Choroid plexus epithelial cell (primary cell): ENCODE data around the gene DIPK1B.
A peak's percentile ranks its signal among the peaks of the same experiment; 100 is the strongest.
"Not testable (repeated sequence)": the region's sequence is repeated elsewhere in the genome, so short reads cannot be mapped to it uniquely, and the experiment has no call there.

Source experiments
- DNase-seq: peaks from one replicate; pipeline ENCODE4 v3.0.0-alpha.2; 2010; ENCODE audit warnings: low read depth
- H3K4me3 ChIP-seq: 2 replicates; pipeline ENCODE4 v1.5.1; 2011; ENCODE audit warnings: low read depth, mild to moderate bottlenecking, control low read depth, low read length, moderate library complexity
- CTCF ChIP-seq: conservative IDR thresholded peaks from 2 replicates; pipeline ENCODE4 v1.5.1; 2011; ENCODE audit warnings: low read depth, mild to moderate bottlenecking, control low read depth, inconsistent platforms, low read length, moderate library complexity

The DIPK1B gene

GRCh38 chr9:136759436-136760325 is 47.3 kb downstream of the DIPK1B start:
- TF ChIP-seq CTCF = no peak
- no peak overlapping the region for H3K4me3 ChIP-seq
- no peak for DNase-seq

DNA sequence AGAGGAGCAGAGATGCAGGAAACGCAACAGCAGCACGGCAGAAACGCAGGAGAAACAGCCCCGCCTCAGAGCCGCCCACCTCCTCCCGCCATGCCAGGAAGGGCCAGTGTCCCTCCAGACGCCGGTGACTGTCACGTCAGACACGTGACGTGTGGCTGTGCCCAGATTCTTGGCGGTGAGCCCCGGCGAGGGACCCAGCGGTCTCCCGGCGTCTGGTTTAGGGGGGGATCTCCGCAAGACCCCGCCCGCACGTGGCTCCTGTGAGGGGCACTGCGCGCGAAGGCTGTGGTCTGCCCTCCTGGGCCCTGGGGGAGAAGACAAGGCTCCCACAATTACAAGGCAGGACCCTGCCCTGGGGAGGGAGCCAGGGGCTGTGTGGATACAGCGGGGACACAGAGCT is 48.1 kb downstream of the DIPK1B start:
- H3K4me3 ChIP-seq = no peak overlapping the region
- DNase-seq = no peak
- TF ChIP-seq CTCF = no peak

GRCh38 chr9:136760834-136761544 is 48.6 kb downstream of the DIPK1B start:
- peak; percentile 80 for TF ChIP-seq CTCF
- H3K4me3 ChIP-seq = not testable (repeated sequence)
- DNase-seq = peak; percentile 78

DNA sequence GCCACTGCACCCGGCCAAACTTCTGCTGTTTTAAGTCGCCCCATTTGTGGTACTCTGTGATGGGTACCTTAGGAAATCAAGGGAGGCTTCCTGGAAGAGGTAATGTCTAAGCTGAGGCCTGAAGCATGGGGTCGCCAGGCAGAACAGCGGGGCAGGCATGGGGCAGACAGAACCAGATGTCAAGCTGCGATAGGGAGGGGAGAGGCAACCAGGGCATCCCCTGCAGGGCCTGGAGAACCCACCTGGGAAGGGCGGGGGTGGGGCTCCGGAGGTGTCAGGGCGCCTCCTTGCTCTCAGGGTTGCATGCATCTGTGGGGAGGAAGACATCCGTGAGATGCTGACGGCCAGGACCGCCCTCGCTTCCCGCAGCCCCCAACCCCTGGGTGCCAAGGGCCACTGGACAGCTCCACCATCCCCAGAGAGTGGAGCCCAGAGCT is 49.2 kb downstream of the DIPK1B start:
- no peak overlapping the region for H3K4me3 ChIP-seq
- no peak for DNase-seq
- TF ChIP-seq CTCF = no peak

- no peak overlapping the region for H3K4me3 ChIP-seq
- DNase-seq = no peak
- TF ChIP-seq CTCF = no peak
Measured at GRCh38 chr9:136762221-136762691, 49.9 kb downstream of the DIPK1B start.

DNA sequence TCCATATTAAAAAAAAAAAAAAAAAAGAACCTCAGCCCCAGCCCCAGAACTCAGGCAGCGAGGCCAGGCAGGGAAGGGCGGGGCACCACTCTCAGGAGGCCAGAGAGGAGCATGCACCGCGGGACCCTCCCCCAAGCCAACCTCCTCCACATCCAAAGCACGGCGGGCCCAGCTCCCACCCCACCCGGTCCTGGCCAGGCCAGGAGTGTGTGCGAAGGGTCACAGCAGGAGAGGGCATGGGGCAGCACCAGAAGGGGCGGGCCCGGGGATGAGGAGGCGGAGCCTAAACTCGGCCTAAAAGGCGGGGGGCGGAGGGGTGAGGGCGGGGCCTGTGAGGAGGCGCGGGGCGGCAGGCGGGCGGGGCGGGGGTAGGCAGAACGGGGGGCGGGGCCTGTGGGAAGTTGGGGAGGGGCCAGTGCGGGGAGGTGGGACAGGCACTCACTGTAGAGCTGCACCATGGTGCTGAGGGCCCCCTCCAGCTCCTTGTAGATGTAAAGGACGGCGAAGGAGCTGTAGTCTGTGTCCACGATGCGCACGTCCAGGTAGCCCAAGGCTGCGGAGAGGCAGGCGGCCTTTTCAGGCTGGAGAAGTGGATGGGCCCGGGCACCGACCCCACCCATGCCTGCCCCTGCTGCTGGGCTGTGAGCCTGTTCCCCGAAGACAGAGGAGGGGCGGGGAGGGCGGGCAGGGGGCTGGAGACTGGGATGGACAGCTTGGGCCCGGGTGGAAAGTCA is 50.7 kb downstream of the DIPK1B start:
- no peak for TF ChIP-seq CTCF
- no peak overlapping the region for H3K4me3 ChIP-seq
- DNase-seq = peak; percentile 17
